ENCODE data around the gene GRB2.

The GRB2 gene

DNA sequence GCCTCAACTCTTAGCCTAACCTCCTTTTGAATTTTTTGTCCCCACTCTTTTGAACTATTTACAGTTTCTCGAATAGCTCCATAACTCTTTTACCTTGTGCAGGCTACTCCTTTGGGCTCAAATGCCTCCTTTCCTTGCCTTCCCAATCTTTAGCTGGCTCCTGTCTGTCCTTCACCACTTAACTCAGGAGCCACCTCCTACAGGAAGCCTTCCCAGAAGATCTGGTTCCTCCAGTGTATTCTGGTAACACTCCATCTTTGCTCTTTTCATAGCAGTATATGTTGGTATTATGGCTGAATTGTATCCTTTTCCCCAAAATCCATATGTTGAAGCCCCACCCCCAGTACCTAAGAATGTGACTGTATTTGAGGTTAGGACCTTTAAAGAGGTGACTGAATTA is 9.0 kb upstream of the GRB2 start:
- DNase-seq (ENCODE audit: low read depth in 2 of 2, low spot score in 1 of 2), result no peak

- peak; percentile 37 to 51 for DNase-seq (ENCODE audit: low read depth in 2 of 2, low spot score in 1 of 2)
These were observed 7.2 kb upstream of the GRB2 start for GRCh38 chr17:75412455-75413317.

GRCh38 chr17:75411328-75412067 is 6.0 kb upstream of the GRB2 start:
- no peak for DNase-seq (ENCODE audit: low read depth in 2 of 2, low spot score in 1 of 2)

- no peak for DNase-seq (ENCODE audit: low read depth in 2 of 2, low spot score in 1 of 2)
These were observed 4.7 kb upstream of the GRB2 start for GRCh38 chr17:75410141-75410540.

- DNase-seq (ENCODE audit: low read depth in 2 of 2, low spot score in 1 of 2), result no peak
These were observed 2.3 kb upstream of the GRB2 start for GRCh38 chr17:75407655-75408352.

DNA sequence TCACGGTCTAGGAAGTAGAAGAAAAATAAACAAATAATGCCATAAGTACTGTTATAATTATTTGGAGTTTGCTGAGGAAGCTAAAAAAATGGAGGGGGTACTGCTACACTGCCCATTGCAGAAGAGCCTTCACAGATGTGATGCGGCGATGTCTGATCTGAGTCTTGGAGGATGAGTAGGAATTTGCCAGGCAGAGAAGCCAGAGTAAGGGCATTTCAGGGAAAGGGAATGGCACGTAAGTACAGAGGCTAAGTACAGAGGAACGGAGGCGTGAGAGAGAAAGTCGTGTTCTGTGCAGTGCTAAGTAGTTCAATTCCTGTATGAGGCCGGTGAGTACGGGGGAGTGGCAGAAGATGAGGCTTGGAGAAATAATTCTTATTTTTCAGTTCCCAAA is 741 bp upstream of the GRB2 start:
- no peak for DNase-seq (ENCODE audit: low read depth in 2 of 2, low spot score in 1 of 2)

DNA sequence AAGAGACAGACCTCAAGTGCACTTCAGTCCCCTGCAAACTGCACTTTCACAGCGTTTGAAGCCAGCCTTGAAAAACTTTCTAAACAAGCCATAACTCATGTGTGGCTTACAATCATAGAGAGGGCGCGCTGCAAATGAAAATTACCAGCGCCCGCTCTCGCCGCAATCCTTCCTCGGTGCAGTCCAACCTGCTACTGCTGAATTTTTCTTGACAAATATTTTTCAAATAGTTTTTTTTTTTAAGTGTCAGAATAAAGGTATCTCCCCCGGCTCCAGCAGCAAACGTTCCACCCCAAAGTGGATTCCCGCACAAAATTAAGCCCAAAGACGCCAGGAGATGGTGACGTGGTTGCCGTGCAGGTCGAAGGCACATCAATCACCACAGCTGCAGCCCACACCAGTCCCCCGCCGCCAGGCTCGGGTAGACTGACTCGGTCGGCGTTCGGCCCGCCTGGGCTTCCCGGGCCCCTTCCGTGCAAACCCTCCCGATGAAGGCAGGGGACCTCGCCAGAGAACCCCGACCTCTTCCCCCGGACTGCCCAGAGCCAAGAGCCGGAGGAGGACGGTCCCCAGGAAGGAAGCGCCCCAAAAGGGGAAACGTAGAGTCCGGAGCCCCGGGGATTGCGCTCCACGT is 630 bp downstream of the GRB2 start:
- DNase-seq (ENCODE audit: low read depth in 2 of 2, low spot score in 1 of 2), result peak; percentile 27 to 28

DNA sequence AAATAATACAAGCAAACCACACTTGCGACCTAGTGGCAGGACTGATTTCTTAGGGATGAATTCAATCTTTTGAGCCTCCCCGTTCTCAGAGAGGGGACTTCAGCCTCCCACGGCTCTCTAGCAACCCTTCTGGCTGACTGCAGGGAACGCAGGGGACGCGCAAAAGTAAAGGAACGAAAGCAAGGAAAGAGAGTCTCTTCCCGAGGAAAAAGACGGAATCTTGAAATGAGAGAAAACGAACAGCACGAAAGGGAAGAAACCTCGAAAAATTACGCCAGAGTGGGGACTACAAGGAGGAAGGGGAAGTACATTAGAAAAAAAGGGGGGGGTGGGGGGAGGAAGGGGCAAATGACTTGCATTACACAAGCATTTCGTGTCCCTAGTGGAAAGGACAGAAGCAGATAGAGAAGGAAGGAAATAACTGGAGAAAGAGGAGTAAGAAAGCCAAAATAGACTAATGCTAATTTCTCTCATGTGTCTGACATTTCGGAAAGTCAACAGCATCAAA is 1.2 kb downstream of the GRB2 start:
- DNase-seq (ENCODE audit: low read depth in 2 of 2, low spot score in 1 of 2), result peak; percentile 31 to 38

- no peak for DNase-seq (ENCODE audit: low read depth in 2 of 2, low spot score in 1 of 2)
These were observed 2.3 kb downstream of the GRB2 start for GRCh38 chr17:75403131-75403530.

- DNase-seq (ENCODE audit: low read depth in 2 of 2, low spot score in 1 of 2), result no peak
These were observed 3.5 kb downstream of the GRB2 start for GRCh38 chr17:75402026-75402425.

DNA sequence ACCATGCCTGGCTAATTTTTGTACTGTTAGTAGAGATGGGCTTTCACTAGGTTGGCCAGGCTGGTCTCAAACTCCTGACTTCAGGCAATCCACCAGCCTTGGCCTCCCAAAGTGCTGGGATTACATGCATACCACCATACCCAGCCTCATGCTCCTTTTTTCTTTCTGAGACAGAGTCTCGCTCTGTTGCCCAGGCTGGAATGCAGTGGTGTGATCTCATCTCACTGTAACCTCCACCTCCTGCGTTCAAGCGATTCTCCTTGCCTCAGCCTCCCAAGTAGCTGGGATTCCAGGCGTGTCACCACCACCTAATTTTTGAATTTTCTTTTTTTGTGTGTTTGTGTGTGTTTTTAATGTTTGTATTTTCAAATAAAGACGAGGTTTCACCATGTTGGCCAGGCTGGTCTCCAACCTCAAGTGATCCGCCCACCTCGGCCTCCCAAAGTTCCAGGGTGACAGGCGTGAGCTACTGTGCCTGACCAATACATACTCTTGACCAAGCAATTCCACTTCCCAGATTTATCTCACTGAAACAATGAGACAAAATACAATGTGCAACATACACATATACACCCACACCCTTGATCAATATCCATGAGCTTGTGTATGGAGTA is 5.0 kb downstream of the GRB2 start:
- no peak for DNase-seq (ENCODE audit: low read depth in 2 of 2, low spot score in 1 of 2)

GRCh38 chr17:75398279-75398678 is 7.2 kb downstream of the GRB2 start:
- DNase-seq (ENCODE audit: low read depth in 2 of 2, low spot score in 1 of 2), result no peak

- DNase-seq (ENCODE audit: low read depth in 2 of 2, low spot score in 1 of 2), result no peak
These were observed 8.3 kb downstream of the GRB2 start for GRCh38 chr17:75397217-75397616.

DNA sequence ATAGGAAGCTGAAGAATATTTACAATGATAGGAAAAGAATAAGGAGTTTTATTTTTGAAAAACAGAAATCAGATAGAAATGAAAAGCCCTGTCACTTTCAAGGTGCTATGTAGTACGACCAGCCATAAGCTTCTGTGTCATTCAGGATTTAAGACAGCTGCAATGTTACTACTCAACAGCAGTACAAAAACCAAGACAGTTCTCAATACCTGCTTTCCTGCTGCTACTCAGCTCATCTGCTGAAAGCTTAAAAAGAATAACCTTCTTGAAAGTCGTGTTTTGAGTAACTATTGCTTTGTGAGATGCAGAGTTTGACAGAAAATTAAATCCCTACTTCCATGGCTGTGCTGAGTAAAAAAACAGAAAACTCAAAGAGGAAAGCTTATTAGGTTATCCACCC is 8.7 kb downstream of the GRB2 start:
- no peak for DNase-seq (ENCODE audit: low read depth in 2 of 2, low spot score in 1 of 2)

DNA sequence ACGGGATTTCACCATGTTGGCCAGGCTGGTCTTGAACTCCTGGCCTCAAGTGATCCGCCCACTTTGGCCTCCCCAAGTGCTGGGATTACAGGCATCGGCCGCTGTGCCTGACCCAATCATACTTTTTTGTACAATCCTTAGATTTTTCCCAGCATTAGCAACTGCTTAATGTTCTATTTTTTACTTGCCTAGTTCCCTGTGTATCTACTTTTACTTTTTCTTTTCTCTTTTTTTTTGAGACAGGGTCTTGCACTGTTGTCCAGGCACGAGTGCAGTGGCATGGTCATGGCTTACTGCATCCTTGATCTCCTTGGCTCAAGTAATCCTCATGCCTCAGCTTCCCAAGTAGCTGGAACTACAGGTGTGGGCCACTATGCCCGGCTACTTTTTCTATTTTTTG is 9.5 kb downstream of the GRB2 start:
- DNase-seq (ENCODE audit: low read depth in 2 of 2, low spot score in 1 of 2), result no peak

GRCh38 chr17:75394332-75394918 is 11.1 kb downstream of the GRB2 start:
- no peak for DNase-seq (ENCODE audit: low read depth in 2 of 2, low spot score in 1 of 2)

DNA sequence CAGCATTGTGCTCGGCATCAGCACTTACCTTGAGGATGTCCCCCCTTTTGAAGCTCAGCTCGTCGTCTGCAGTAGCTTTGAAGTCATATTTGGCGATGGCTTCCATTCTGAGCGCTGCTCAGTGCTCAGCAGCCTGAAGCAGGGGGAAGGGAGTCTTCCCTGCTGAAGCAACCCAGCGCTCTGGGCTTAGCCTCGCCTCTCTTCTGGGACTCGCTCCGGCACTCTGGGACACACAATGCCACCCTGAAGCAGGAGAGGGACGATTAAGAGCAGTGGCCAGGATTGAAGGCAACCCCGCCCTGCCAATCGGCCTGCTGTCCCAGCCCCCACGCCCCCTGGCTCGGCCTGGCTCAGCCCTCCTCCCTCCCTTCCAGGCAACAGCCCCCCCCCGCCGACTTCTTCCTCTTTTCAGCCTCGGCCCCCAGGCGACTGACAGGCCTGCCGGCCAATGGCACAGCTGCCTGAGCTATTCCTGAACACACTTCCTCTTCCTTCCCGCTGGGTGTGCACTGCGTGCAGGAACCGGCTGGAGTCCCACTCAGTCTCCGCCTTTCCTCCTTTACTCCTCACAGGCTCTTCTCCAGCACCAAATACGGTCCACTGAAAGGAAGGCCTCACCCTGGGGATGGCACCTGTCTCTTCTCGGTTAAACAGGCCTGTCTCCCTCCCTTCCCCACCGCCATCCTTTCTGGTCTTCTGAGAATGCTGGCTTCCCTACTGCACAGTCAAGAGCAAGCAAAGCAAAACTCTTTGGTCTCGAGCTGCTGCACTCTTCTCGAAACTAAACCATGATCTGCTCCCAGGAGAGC is 11.8 kb downstream of the GRB2 start:
- peak; percentile 46 to 70 for DNase-seq (ENCODE audit: low read depth in 2 of 2, low spot score in 1 of 2)

- no peak for DNase-seq (ENCODE audit: low read depth in 2 of 2, low spot score in 1 of 2)
These were observed 12.9 kb downstream of the GRB2 start for GRCh38 chr17:75392559-75392958.

- DNase-seq (ENCODE audit: low read depth in 2 of 2, low spot score in 1 of 2), result no peak
These were observed 14.5 kb downstream of the GRB2 start for GRCh38 chr17:75390982-75391381.
